Vagina (tissue), 2 donors: ENCODE results near the gene FOXL3.

Experiments used
- POLR2A ChIP-seq, 2 donors: fragments of 450-650 bp; IDR thresholded peaks; one replicate each; pipeline ENCODE4 v1.6.1; 2017; ENCODE audit warnings: antibody characterized with exemption in 2 of 2, mild to moderate bottlenecking in 2 of 2, moderate library complexity in 2 of 2
- TF ChIP-seq, protein P1 (sequence below), 3 experiments: fragments of 450-650 bp in 2 of 3; fragments of 200-600 bp in 1 of 3; sonication (generic) in 1 of 3; IDR thresholded peaks; one replicate each; pipeline ENCODE4 v1.5.1; 2017 to 2019; ENCODE audit warnings: antibody characterized with exemption in 3 of 3, mild to moderate bottlenecking in 2 of 3, moderate library complexity in 2 of 3

GRCh38 chr7:265998-266850 is 23.7 kb upstream of the FOXL3 start:
- no peak for TF ChIP-seq POLR2A (IDR thresholded peaks at IDR 0.05)
- TF ChIP-seq, protein P1, sequence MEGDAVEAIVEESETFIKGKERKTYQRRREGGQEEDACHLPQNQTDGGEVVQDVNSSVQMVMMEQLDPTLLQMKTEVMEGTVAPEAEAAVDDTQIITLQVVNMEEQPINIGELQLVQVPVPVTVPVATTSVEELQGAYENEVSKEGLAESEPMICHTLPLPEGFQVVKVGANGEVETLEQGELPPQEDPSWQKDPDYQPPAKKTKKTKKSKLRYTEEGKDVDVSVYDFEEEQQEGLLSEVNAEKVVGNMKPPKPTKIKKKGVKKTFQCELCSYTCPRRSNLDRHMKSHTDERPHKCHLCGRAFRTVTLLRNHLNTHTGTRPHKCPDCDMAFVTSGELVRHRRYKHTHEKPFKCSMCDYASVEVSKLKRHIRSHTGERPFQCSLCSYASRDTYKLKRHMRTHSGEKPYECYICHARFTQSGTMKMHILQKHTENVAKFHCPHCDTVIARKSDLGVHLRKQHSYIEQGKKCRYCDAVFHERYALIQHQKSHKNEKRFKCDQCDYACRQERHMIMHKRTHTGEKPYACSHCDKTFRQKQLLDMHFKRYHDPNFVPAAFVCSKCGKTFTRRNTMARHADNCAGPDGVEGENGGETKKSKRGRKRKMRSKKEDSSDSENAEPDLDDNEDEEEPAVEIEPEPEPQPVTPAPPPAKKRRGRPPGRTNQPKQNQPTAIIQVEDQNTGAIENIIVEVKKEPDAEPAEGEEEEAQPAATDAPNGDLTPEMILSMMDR (IDR thresholded peaks at IDR 0.05), result no peak
